ENCODE measurements around the gene SATL1. TPM values are rescaled to one million over a fixed set of nuclear protein-coding genes. Genes with fewer than 3 reads are reported as not detected.

SATL1 gene
- polyA plus RNA-seq, 1 donor (not counting 4 experiments of a cell fraction or from before 2014, with no cell fraction given), result 0.52 TPM

DNA sequence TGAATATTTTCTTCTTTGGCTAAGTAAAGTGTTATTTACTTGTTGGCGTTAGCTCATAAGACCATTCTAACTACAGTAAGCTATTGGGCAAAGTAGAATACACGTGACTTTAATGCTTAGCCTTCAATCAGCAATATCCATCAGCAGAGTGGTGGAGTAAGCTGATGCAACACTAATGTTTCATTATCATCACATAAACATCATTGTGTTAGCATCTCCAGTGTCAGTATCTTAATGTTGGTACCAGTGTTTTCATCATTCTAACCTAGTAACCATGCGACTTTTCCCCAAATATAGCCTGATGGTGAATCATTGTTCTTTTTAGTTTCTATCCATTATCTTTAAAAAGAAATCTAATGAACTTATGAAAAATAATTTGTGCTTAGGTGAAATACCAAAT is 191.4 kb downstream of the SATL1 start:
- Histone ChIP-seq H3K36me3 (ENCODE audit: control insufficient read depth in 2 of 2, extremely low read depth in 1 of 2, insufficient read depth in 2 of 2, low read length in 2 of 2) (no peaks in the 10 kb centered on the region), H3K9ac (ENCODE audit: control insufficient read depth, extremely low read depth, insufficient read depth, low read length) (no peak overlapping the region), H2AFZ (ENCODE audit: control insufficient read depth, low read length) (no peak overlapping the region), H3K27ac (ENCODE audit: control insufficient read depth, insufficient read depth, low read length) (peak overlapping the region; percentile 15), H3K4me3 (ENCODE audit: control insufficient read depth in 2 of 3, extremely low read depth in 1 of 3, insufficient read depth in 2 of 3, low read depth in 1 of 3, low read length in 3 of 3) (no peak overlapping the region), H3K27me3 (ENCODE audit: control insufficient read depth, extremely low read depth, insufficient read depth, low read length) (no peaks in the 10 kb centered on the region), H3K9me3 (ENCODE audit: control insufficient read depth, low read depth, low read length) (no peaks in the 10 kb centered on the region), H4K20me1 (ENCODE audit: control insufficient read depth, extremely low read depth, insufficient read depth, low read length) (no peaks in the 10 kb centered on the region), H3K4me2 (ENCODE audit: control insufficient read depth, extremely low read depth, insufficient read depth, low read depth, low read length) (no peak overlapping the region), H3K4me1 (ENCODE audit: control insufficient read depth, extremely low read depth, insufficient read depth, low read length) (peaks cover 9% of the 10 kb centered on the region), H3K9me1 (ENCODE audit: control insufficient read depth, extremely low read depth, insufficient read depth, low read length) (no peaks in the 10 kb centered on the region), H3K79me2 (ENCODE audit: control insufficient read depth, insufficient read depth, low read length) (no peaks in the 10 kb centered on the region)
- TF ChIP-seq, protein P1, sequence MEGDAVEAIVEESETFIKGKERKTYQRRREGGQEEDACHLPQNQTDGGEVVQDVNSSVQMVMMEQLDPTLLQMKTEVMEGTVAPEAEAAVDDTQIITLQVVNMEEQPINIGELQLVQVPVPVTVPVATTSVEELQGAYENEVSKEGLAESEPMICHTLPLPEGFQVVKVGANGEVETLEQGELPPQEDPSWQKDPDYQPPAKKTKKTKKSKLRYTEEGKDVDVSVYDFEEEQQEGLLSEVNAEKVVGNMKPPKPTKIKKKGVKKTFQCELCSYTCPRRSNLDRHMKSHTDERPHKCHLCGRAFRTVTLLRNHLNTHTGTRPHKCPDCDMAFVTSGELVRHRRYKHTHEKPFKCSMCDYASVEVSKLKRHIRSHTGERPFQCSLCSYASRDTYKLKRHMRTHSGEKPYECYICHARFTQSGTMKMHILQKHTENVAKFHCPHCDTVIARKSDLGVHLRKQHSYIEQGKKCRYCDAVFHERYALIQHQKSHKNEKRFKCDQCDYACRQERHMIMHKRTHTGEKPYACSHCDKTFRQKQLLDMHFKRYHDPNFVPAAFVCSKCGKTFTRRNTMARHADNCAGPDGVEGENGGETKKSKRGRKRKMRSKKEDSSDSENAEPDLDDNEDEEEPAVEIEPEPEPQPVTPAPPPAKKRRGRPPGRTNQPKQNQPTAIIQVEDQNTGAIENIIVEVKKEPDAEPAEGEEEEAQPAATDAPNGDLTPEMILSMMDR (optimal IDR thresholded peaks at IDR 0.05 in 1 of 3, IDR thresholded peaks at IDR 0.05 in 1 of 3, conservative IDR thresholded peaks at IDR 0.05 in 1 of 3; ENCODE audit: extremely low read depth in 1 of 3, insufficient read depth in 2 of 3, low read length in 3 of 3), result no peak
- no peak for TF ChIP-seq EZH2 (IDR thresholded peaks at IDR 0.05; ENCODE audit: low read length)
- dilution Hi-C loops (cut with MboI; ENCODE audit: extremely low pct_ligation_motif_present, low sequenced_read_pairs), result no loop called here
- FAIRE-seq (no peak), DNase-seq (ENCODE audit: low read depth, low spot score) (no peak)

DNA sequence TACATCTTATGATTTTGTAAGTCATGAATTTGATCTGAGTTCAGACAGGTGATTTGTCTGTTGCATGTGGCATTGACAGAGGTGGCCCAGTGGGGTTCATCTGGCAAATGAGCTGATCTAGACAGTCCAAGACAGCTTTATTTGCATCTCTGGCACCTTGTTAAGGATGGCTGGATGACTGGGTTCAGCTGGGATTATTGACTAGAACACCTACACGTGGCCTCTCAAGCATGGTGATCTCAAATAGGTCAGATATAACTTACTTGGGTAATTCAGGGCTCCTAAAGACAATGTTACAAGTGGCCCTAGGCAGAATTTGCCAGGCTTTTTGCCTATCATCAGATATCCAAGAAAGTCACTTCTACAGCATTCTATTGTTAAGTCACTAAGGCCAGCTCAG is 192.0 kb downstream of the SATL1 start:
- DNase-seq (ENCODE audit: low read depth, low spot score) (no peak), FAIRE-seq (no peak)
- Histone ChIP-seq H3K79me2 (ENCODE audit: control insufficient read depth, insufficient read depth, low read length) (no peaks in the 10 kb centered on the region), H3K4me1 (ENCODE audit: control insufficient read depth, extremely low read depth, insufficient read depth, low read length) (peaks cover 9% of the 10 kb centered on the region), H3K4me3 (ENCODE audit: control insufficient read depth in 2 of 3, extremely low read depth in 1 of 3, insufficient read depth in 2 of 3, low read depth in 1 of 3, low read length in 3 of 3) (no peak overlapping the region), H3K9me3 (ENCODE audit: control insufficient read depth, low read depth, low read length) (no peaks in the 10 kb centered on the region), H2AFZ (ENCODE audit: control insufficient read depth, low read length) (no peak overlapping the region), H3K36me3 (ENCODE audit: control insufficient read depth in 2 of 2, extremely low read depth in 1 of 2, insufficient read depth in 2 of 2, low read length in 2 of 2) (no peaks in the 10 kb centered on the region), H3K27ac (ENCODE audit: control insufficient read depth, insufficient read depth, low read length) (no peak overlapping the region), H3K4me2 (ENCODE audit: control insufficient read depth, extremely low read depth, insufficient read depth, low read depth, low read length) (no peak overlapping the region), H3K27me3 (ENCODE audit: control insufficient read depth, extremely low read depth, insufficient read depth, low read length) (no peaks in the 10 kb centered on the region), H4K20me1 (ENCODE audit: control insufficient read depth, extremely low read depth, insufficient read depth, low read length) (no peaks in the 10 kb centered on the region), H3K9ac (ENCODE audit: control insufficient read depth, extremely low read depth, insufficient read depth, low read length) (no peak overlapping the region), H3K9me1 (ENCODE audit: control insufficient read depth, extremely low read depth, insufficient read depth, low read length) (no peaks in the 10 kb centered on the region)
- dilution Hi-C loops (cut with MboI; ENCODE audit: extremely low pct_ligation_motif_present, low sequenced_read_pairs), result no loop called here
- TF ChIP-seq, protein P1 (optimal IDR thresholded peaks at IDR 0.05 in 1 of 3, IDR thresholded peaks at IDR 0.05 in 1 of 3, conservative IDR thresholded peaks at IDR 0.05 in 1 of 3; ENCODE audit: extremely low read depth in 1 of 3, insufficient read depth in 2 of 3, low read length in 3 of 3), result no peak
- no peak for TF ChIP-seq EZH2 (IDR thresholded peaks at IDR 0.05; ENCODE audit: low read length)

Other genes starting within 250 kb of the SATL1 start
- 4.4 to 7.2 TPM (median 5.4 TPM) in 3 replicates for gene APOOL, start 239.9 kb downstream of the SATL1 start, polyA plus RNA-seq
- 0.92 to 2.9 TPM (median 2.4 TPM) in 3 replicates for gene ZNF711, start 212 bp upstream of the SATL1 start, polyA plus RNA-seq
- gene POF1B, start 135.9 kb upstream of the SATL1 start, polyA plus RNA-seq, result 7.8 to 11.9 TPM (median 10.4 TPM) in 3 replicates

Data from keratinocyte (primary cell).